HEK293 (cell line): ENCODE measurements around the gene GSTT2B.
"Not testable (repeated sequence)": the region's sequence is repeated elsewhere in the genome, so short reads cannot be mapped to it uniquely, and the experiment has no call there.

ENCODE experiments used
- MYNN ChIP-seq: fragments of 450-650 bp; formaldehyde crosslinking; IDR thresholded peaks from 2 replicates; pipeline ENCODE4 v1.5.1; 2016; ENCODE audit warnings: missing biosample characterization, missing genetic modification characterization, borderline replicate concordance
- ZNF121 ChIP-seq: fragments of 450-650 bp; formaldehyde crosslinking; IDR thresholded peaks from 2 replicates; pipeline ENCODE4 v1.5.1; 2016; ENCODE audit warnings: missing biosample characterization, missing genetic modification characterization
- TF ChIP-seq, protein P1 (sequence below): fragments of 450-650 bp; formaldehyde crosslinking; IDR thresholded peaks from 2 replicates; pipeline ENCODE4 v1.5.1; 2016; ENCODE audit warnings: missing biosample characterization, missing genetic modification characterization

DNA sequence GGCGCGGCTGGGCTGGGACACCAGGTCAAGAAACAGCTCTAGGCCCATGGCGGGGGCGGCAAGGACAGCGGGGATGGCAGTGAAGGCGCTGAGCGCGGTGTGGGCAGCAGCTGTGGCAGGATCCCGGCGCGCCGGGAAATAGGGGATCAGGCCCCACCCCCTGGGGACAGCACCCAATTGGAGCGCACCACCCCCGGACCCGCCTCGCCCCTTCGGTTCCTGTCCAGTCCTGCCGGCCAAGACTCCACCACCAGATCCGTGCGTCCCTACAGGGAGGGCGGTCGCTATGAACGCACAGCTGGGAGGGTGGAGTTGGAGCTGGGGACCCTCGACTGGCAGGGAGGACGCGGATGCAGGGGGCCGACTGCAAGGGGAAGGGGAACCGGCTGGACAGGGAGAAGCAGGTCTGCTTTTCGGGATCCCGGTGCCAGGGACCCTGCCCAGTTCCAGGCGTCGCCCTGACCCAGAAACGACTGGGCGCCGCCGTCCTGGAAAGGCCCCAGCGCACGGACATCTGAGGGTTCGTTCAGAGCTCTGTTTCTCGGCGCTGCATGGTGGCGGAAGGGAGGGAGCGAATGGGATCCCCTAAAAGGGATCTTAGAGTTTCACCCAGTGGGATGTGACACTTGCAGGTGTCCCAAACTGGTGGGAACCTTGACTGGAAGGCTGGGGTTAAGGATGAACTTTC lies at the start of gene GSTT2B:
- TF ChIP-seq, protein P1, sequence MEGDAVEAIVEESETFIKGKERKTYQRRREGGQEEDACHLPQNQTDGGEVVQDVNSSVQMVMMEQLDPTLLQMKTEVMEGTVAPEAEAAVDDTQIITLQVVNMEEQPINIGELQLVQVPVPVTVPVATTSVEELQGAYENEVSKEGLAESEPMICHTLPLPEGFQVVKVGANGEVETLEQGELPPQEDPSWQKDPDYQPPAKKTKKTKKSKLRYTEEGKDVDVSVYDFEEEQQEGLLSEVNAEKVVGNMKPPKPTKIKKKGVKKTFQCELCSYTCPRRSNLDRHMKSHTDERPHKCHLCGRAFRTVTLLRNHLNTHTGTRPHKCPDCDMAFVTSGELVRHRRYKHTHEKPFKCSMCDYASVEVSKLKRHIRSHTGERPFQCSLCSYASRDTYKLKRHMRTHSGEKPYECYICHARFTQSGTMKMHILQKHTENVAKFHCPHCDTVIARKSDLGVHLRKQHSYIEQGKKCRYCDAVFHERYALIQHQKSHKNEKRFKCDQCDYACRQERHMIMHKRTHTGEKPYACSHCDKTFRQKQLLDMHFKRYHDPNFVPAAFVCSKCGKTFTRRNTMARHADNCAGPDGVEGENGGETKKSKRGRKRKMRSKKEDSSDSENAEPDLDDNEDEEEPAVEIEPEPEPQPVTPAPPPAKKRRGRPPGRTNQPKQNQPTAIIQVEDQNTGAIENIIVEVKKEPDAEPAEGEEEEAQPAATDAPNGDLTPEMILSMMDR (tag by site-specific recombination), result not testable (repeated sequence)
- TF ChIP-seq ZNF121; MYNN (tag by site-specific recombination): not testable (repeated sequence)
